WI38 (cell line): ENCODE results near the gene SIX5.

Source experiments
- H3K4me3 ChIP-seq: 2 replicates; pipeline ENCODE4 v1.5.1; 2011; ENCODE audit warnings: low read depth, mild to moderate bottlenecking, control low read depth, low read length
- TF ChIP-seq, protein P1 (sequence below): IDR thresholded peaks from 2 replicates; pipeline ENCODE4 v1.5.1; 2012; ENCODE audit warnings: low read depth, mild to moderate bottlenecking, control low read depth, low read length

Gene SIX5

DNA sequence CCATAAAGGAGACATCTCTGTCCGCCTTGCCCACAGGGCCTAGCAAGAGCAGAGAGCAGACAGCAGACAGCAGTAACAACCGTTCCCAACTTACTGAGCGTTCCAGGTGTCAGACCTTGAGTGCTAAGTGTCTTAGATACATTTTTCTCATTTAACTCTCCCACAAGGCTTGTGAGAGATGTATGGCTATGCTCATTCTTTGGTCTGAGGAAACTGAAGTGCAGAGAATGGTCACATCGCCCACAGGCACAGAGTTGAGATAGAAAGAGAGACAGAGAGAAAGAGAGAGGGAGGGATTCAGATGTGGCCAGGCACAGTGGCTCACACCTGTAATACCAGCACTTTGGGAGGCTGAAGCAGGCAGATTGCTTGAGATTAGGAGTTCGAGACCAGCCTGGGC lies 21.5 kb downstream of the SIX5 start:
- TF ChIP-seq, protein P1, sequence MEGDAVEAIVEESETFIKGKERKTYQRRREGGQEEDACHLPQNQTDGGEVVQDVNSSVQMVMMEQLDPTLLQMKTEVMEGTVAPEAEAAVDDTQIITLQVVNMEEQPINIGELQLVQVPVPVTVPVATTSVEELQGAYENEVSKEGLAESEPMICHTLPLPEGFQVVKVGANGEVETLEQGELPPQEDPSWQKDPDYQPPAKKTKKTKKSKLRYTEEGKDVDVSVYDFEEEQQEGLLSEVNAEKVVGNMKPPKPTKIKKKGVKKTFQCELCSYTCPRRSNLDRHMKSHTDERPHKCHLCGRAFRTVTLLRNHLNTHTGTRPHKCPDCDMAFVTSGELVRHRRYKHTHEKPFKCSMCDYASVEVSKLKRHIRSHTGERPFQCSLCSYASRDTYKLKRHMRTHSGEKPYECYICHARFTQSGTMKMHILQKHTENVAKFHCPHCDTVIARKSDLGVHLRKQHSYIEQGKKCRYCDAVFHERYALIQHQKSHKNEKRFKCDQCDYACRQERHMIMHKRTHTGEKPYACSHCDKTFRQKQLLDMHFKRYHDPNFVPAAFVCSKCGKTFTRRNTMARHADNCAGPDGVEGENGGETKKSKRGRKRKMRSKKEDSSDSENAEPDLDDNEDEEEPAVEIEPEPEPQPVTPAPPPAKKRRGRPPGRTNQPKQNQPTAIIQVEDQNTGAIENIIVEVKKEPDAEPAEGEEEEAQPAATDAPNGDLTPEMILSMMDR = no peak

DNA sequence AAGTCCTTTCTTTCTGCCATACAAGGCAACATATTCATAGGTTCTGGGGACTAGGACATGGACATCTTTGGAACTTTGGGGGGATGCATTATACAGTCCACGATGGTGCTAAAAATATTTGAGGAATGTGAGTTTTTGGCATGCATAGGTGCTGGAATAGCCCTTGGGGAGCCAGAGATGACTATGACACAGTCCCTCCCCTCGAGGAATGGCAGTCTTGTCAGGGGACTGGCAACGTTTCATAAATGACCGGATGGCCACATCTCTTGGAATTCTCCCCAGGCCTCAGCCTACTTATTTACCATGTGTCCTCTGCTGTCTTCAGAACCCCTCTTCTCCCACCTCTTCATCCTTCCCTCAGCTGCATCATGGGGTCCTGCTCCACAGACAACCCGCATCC lies 22.2 kb downstream of the SIX5 start:
- TF ChIP-seq, protein P1 = no peak
- H3K4me3 ChIP-seq = no peak overlapping the region

More for the DNA sequence above, 21.5 kb downstream of the SIX5 start:
- H3K4me3 ChIP-seq = no peak overlapping the region

DNA sequence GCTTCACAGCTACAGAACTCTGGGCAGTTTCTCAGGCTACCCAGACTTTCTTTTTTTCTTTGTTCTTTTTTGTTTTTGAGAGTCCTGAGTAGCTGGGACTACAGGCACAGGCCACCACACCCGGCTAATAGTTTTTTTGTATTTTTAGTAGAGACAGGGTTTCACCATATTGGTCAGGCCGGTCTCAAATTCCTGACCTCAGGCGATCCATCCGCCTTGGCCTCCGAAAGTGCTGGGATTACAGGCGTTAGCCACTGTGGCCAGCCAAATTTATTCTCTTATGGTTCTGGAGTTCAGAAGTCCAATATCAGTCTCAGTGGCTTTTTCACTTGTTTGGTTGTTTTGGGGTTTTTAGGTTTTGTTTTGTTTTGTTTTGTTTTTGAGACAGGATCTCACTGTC lies 23.4 kb downstream of the SIX5 start:
- TF ChIP-seq, protein P1 = no peak
- H3K4me3 ChIP-seq = no peak overlapping the region

- TF ChIP-seq, protein P1 = no peak
Observed at GRCh38 chr19:45742969-45743368, 26.1 kb downstream of the SIX5 start.

DNA sequence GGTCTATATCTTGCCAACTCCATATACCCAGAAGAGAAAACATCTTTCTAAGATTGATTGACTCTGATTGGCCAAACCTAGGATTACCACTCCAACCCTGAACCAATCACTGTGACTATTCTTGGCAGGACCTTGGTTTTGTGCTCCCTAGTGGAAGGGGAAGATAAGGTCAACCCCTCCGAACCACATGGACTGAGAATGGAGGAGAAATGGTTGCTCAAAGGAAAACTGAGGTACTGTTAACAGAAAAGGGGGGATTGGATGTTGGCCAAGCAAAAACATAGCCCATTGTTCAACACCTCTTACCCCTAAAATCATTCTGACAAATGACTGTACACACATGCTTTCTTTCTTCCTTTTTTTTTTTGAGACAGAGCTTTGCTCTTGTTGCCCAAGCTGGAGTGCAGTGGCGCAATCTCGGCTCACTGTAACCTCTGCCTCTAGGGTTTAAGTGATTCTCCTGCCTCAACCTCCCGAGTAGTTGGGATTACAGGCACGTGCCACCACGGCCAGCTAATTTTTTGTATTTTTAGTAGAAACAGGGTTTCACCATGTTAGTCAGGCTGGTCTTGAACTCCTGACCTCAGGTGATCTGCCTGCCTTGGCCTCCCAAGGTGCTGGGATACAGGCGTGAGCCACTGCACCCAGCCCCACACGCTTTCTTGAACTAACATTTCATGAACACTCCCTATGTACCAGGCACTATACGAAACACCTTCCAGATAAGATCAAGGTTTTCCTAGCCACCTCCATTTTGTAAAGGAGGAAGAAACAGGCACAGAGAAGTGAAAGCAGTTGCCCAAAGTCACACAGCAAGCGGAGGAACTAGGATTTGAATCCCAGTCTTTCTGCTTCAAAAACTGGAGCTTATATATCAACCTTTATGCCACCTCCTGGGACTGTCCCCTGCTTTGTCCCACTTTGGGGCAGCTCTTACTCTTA lies 29.3 kb downstream of the SIX5 start:
- H3K4me3 ChIP-seq = no peak overlapping the region
- TF ChIP-seq, protein P1 = no peak

More at GRCh38 chr19:45742969-45743368, 26.1 kb downstream of the SIX5 start:
- no peak overlapping the region for H3K4me3 ChIP-seq

DNA sequence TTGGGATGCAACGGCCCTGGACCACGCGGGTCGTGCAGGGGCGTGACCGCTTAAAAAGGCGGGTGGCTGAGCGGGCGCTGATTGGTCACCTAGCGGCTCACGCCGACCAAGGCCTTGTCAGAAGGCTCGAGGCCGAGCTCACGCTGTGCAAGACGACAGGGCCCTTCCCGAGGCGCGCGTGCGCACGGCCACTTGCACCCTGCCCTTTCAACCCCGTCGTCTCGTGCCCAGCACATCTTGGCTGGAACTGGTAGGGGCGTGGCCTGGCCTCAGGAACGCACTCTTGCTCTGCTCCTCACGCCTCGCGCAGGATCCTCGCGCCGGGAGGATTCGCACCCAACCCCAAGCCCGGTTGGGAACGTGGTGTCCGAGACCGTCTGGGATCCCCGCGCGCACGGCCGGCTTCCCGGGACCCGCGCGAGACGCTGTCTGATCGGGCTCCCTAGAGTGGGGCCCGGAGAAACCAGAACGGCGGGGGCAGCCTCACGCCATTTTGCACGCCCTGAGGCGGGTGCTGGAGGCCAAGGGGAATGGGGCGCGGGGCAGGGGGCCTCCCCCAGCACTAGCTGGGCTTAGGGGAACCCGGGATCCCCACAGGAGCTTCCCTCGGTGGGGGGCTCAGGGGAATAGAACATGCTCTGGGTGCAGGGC lies 35.8 kb downstream of the SIX5 start, which contains the start of gene MEIOSIN:
Gene MEIOSIN, plus strand, starts transcription at position 280 of the 651 bp plus-strand sequence. CDS start 1,938 bp downstream, outside the sequence.
- H3K4me3 ChIP-seq = no peak within 1 kb of the TSS
- TF ChIP-seq, protein P1 = no peak
